Vagina (tissue), 2 donors: Measurements from ENCODE around the gene LDAH.

Experiments used
- POLR2A ChIP-seq, 2 donors: fragments of 450-650 bp; IDR thresholded peaks; one replicate each; pipeline ENCODE4 v1.6.1; 2017; ENCODE audit warnings: antibody characterized with exemption in 2 of 2, mild to moderate bottlenecking in 2 of 2, moderate library complexity in 2 of 2
- POLR2AphosphoS5 ChIP-seq, 2 donors: sonication (generic); formaldehyde crosslinking; IDR thresholded peaks; one replicate each; pipeline ENCODE4 v1.9.0; 2017; ENCODE audit warnings: antibody characterized with exemption in 2 of 2, mild to moderate bottlenecking in 2 of 2, low read depth in 1 of 2; ENCODE audit not compliant: insufficient read depth in 1 of 2
- TF ChIP-seq, protein P1 (sequence below), 3 experiments: fragments of 450-650 bp in 2 of 3; fragments of 200-600 bp in 1 of 3; sonication (generic) in 1 of 3; IDR thresholded peaks; one replicate each; pipeline ENCODE4 v1.5.1; 2017 to 2019; ENCODE audit warnings: antibody characterized with exemption in 3 of 3, mild to moderate bottlenecking in 2 of 3, moderate library complexity in 2 of 3

DNA sequence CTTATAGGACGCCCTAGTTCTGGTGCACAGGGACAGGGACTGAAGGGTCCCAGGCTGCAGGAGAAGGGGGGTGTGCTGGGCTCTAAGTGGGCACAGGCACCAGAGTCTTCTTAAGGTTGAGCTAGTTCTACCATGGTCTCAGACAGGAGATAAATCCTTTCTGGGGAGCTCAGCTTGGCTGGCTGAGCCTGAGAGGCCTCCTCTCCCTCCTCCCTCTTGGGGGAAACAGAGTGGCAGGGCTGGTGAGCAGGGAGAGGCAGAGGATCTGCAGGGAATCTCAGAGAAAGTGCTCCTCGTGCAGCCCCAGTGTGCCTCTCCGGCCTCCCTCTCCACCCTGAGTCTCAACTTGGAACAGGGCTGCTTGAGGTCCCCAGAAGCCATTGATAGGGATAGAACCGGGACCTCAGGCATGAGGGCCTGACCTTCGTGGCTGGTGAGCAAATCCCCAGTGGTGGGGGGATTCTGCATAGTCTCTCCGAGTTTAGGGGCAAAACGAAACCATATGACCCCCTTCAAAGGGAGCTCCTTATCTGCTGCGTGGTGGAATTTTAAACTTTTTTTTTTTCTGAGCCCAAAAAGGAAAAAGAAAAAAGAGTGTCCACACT is 153.9 kb downstream of the LDAH start:
- TF ChIP-seq POLR2AphosphoS5 (IDR thresholded peaks at IDR 0.05; ENCODE audit: insufficient read depth in 1 of 2, low read depth in 1 of 2) (no peak), POLR2A (IDR thresholded peaks at IDR 0.05) (no peak)
- TF ChIP-seq, protein P1, sequence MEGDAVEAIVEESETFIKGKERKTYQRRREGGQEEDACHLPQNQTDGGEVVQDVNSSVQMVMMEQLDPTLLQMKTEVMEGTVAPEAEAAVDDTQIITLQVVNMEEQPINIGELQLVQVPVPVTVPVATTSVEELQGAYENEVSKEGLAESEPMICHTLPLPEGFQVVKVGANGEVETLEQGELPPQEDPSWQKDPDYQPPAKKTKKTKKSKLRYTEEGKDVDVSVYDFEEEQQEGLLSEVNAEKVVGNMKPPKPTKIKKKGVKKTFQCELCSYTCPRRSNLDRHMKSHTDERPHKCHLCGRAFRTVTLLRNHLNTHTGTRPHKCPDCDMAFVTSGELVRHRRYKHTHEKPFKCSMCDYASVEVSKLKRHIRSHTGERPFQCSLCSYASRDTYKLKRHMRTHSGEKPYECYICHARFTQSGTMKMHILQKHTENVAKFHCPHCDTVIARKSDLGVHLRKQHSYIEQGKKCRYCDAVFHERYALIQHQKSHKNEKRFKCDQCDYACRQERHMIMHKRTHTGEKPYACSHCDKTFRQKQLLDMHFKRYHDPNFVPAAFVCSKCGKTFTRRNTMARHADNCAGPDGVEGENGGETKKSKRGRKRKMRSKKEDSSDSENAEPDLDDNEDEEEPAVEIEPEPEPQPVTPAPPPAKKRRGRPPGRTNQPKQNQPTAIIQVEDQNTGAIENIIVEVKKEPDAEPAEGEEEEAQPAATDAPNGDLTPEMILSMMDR (IDR thresholded peaks at IDR 0.05): no peak
